ENCODE measurements around the gene TMEM161A.
"Not testable (repeated sequence)": the region's sequence is repeated elsewhere in the genome, so short reads cannot be mapped to it uniquely, and the experiment has no call there.

The TMEM161A gene

GRCh38 chr19:19140476-19140875 is 2.2 kb upstream of the TMEM161A start:
- Histone ChIP-seq H3K4me1 (ENCODE audit: control insufficient read depth, insufficient read depth, low read length, unreplicated experiment) (peaks cover 4% of the 10 kb centered on the region), H3K27ac (ENCODE audit: low read depth, low read length) (no peak overlapping the region)

GRCh38 chr19:19139876-19140229 is 1.6 kb upstream of the TMEM161A start:
- Histone ChIP-seq H3K4me3 (ENCODE audit: low read depth, low read length) (no peak overlapping the region), H2AFZ (ENCODE audit: low read length, unreplicated experiment) (no peak overlapping the region), H3K27me3 (ENCODE audit: insufficient read depth, low read length) (no peaks in the 10 kb centered on the region), H3K27ac (ENCODE audit: low read depth, low read length) (no peak overlapping the region), H3K4me1 (ENCODE audit: control insufficient read depth, insufficient read depth, low read length, unreplicated experiment) (peaks cover 4% of the 10 kb centered on the region), H3K79me2 (ENCODE audit: control insufficient read depth, insufficient read depth, low read length, unreplicated experiment) (no peaks in the 10 kb centered on the region), H3K36me3 (ENCODE audit: insufficient read depth, low read length) (no peaks in the 10 kb centered on the region)

More at GRCh38 chr19:19140476-19140875, 2.2 kb upstream of the TMEM161A start:
- Histone ChIP-seq H3K27me3 (ENCODE audit: insufficient read depth, low read length) (no peaks in the 10 kb centered on the region), H3K4me3 (ENCODE audit: low read depth, low read length) (no peak overlapping the region), H3K79me2 (ENCODE audit: control insufficient read depth, insufficient read depth, low read length, unreplicated experiment) (no peaks in the 10 kb centered on the region), H2AFZ (ENCODE audit: low read length, unreplicated experiment) (no peak overlapping the region), H3K36me3 (ENCODE audit: insufficient read depth, low read length) (no peaks in the 10 kb centered on the region)

- Histone ChIP-seq H2AFZ (ENCODE audit: low read length, unreplicated experiment) (peak overlapping the region; percentile 93), H3K4me3 (ENCODE audit: low read depth, low read length) (peak overlapping the region; percentile 98), H3K79me2 (ENCODE audit: control insufficient read depth, insufficient read depth, low read length, unreplicated experiment) (no peaks in the 10 kb centered on the region), H3K27ac (ENCODE audit: low read depth, low read length) (no peak overlapping the region), H3K36me3 (ENCODE audit: insufficient read depth, low read length) (no peaks in the 10 kb centered on the region), H3K4me1 (ENCODE audit: control insufficient read depth, insufficient read depth, low read length, unreplicated experiment) (peaks cover 4% of the 10 kb centered on the region), H3K27me3 (ENCODE audit: insufficient read depth, low read length) (no peaks in the 10 kb centered on the region)
Measured at GRCh38 chr19:19137556-19138108, 646 bp downstream of the TMEM161A start.

- not testable (repeated sequence) for H3K79me2 ChIP-seq (ENCODE audit: control insufficient read depth, insufficient read depth, low read length, unreplicated experiment)
Measured at GRCh38 chr19:19135713-19136112, 2.6 kb downstream of the TMEM161A start.

GRCh38 chr19:19134687-19135158 is 3.6 kb downstream of the TMEM161A start:
- no peaks in the 10 kb centered on the region for H3K4me1 ChIP-seq (ENCODE audit: control insufficient read depth, insufficient read depth, low read length, unreplicated experiment)
- no peaks in the 10 kb centered on the region for H3K27me3 ChIP-seq (ENCODE audit: insufficient read depth, low read length)
- H2AFZ ChIP-seq (ENCODE audit: low read length, unreplicated experiment), result no peak overlapping the region
- H3K4me3 ChIP-seq (ENCODE audit: low read depth, low read length), result no peak overlapping the region
- no peaks in the 10 kb centered on the region; the same call in 1 of the 2 replicates for H3K36me3 ChIP-seq (ENCODE audit: insufficient read depth, low read length)
- H3K27ac ChIP-seq (ENCODE audit: low read depth, low read length), result no peak overlapping the region
- H3K79me2 ChIP-seq (ENCODE audit: control insufficient read depth, insufficient read depth, low read length, unreplicated experiment), result no peaks in the 10 kb centered on the region

More at GRCh38 chr19:19135713-19136112, 2.6 kb downstream of the TMEM161A start:
- not testable (repeated sequence) for H3K4me1 ChIP-seq (ENCODE audit: control insufficient read depth, insufficient read depth, low read length, unreplicated experiment); H3K4me3 ChIP-seq (ENCODE audit: low read depth, low read length); H3K36me3 ChIP-seq (ENCODE audit: insufficient read depth, low read length); H2AFZ ChIP-seq (ENCODE audit: low read length, unreplicated experiment); H3K27ac ChIP-seq (ENCODE audit: low read depth, low read length); H3K27me3 ChIP-seq (ENCODE audit: insufficient read depth, low read length)

GRCh38 chr19:19133985-19134384 is 4.3 kb downstream of the TMEM161A start:
- no peaks in the 10 kb centered on the region for H3K27me3 ChIP-seq (ENCODE audit: insufficient read depth, low read length)
- H3K36me3 ChIP-seq (ENCODE audit: insufficient read depth, low read length), result no peaks in the 10 kb centered on the region; the same call in 1 of the 2 replicates
- no peak overlapping the region for H3K27ac ChIP-seq (ENCODE audit: low read depth, low read length)
- no peak overlapping the region for H2AFZ ChIP-seq (ENCODE audit: low read length, unreplicated experiment)
- H3K79me2 ChIP-seq (ENCODE audit: control insufficient read depth, insufficient read depth, low read length, unreplicated experiment), result no peaks in the 10 kb centered on the region
- no peak overlapping the region for H3K4me3 ChIP-seq (ENCODE audit: low read depth, low read length)
- H3K4me1 ChIP-seq (ENCODE audit: control insufficient read depth, insufficient read depth, low read length, unreplicated experiment), result no peaks in the 10 kb centered on the region

- Histone ChIP-seq H3K27ac (ENCODE audit: low read depth, low read length) (no peak overlapping the region), H3K4me1 (ENCODE audit: control insufficient read depth, insufficient read depth, low read length, unreplicated experiment) (no peaks in the 10 kb centered on the region), H3K4me3 (ENCODE audit: low read depth, low read length) (no peak overlapping the region), H3K79me2 (ENCODE audit: control insufficient read depth, insufficient read depth, low read length, unreplicated experiment) (no peaks in the 10 kb centered on the region), H2AFZ (ENCODE audit: low read length, unreplicated experiment) (no peak overlapping the region), H3K36me3 (ENCODE audit: insufficient read depth, low read length) (no peaks in the 10 kb centered on the region; the same call in 1 of the 2 replicates), H3K27me3 (ENCODE audit: insufficient read depth, low read length) (no peaks in the 10 kb centered on the region)
Measured at GRCh38 chr19:19132912-19133311, 5.4 kb downstream of the TMEM161A start.

GRCh38 chr19:19131989-19132388 is 6.3 kb downstream of the TMEM161A start:
- Histone ChIP-seq H2AFZ (ENCODE audit: low read length, unreplicated experiment) (no peak overlapping the region), H3K79me2 (ENCODE audit: control insufficient read depth, insufficient read depth, low read length, unreplicated experiment) (no peaks in the 10 kb centered on the region), H3K27ac (ENCODE audit: low read depth, low read length) (no peak overlapping the region), H3K27me3 (ENCODE audit: insufficient read depth, low read length) (no peaks in the 10 kb centered on the region), H3K4me1 (ENCODE audit: control insufficient read depth, insufficient read depth, low read length, unreplicated experiment) (no peaks in the 10 kb centered on the region), H3K36me3 (ENCODE audit: insufficient read depth, low read length) (no peaks in the 10 kb centered on the region; the same call in 1 of the 2 replicates), H3K4me3 (ENCODE audit: low read depth, low read length) (no peak overlapping the region)

GRCh38 chr19:19126102-19126501 is 12.2 kb downstream of the TMEM161A start:
- no peaks in the 10 kb centered on the region for H3K27me3 ChIP-seq (ENCODE audit: insufficient read depth, low read length)
- no peak overlapping the region for H3K4me3 ChIP-seq (ENCODE audit: low read depth, low read length)
- peaks cover 3% of the 10 kb centered on the region; the same call in 1 of the 2 replicates for H3K36me3 ChIP-seq (ENCODE audit: insufficient read depth, low read length)
- H3K4me1 ChIP-seq (ENCODE audit: control insufficient read depth, insufficient read depth, low read length, unreplicated experiment), result no peaks in the 10 kb centered on the region
- H2AFZ ChIP-seq (ENCODE audit: low read length, unreplicated experiment), result no peak overlapping the region
- H3K79me2 ChIP-seq (ENCODE audit: control insufficient read depth, insufficient read depth, low read length, unreplicated experiment), result no peaks in the 10 kb centered on the region
- no peak overlapping the region for H3K27ac ChIP-seq (ENCODE audit: low read depth, low read length)

GRCh38 chr19:19123386-19123785 is 14.9 kb downstream of the TMEM161A start:
- Histone ChIP-seq H2AFZ (ENCODE audit: low read length, unreplicated experiment) (no peak overlapping the region), H3K36me3 (ENCODE audit: insufficient read depth, low read length) (peaks cover 3% of the 10 kb centered on the region; the same call in 1 of the 2 replicates)

GRCh38 chr19:19122902-19123301 is 15.4 kb downstream of the TMEM161A start:
- Histone ChIP-seq H2AFZ (ENCODE audit: low read length, unreplicated experiment) (no peak overlapping the region), H3K4me1 (ENCODE audit: control insufficient read depth, insufficient read depth, low read length, unreplicated experiment) (no peaks in the 10 kb centered on the region), H3K79me2 (ENCODE audit: control insufficient read depth, insufficient read depth, low read length, unreplicated experiment) (no peaks in the 10 kb centered on the region), H3K27me3 (ENCODE audit: insufficient read depth, low read length) (no peaks in the 10 kb centered on the region), H3K4me3 (ENCODE audit: low read depth, low read length) (no peak overlapping the region), H3K36me3 (ENCODE audit: insufficient read depth, low read length) (peaks cover 3% of the 10 kb centered on the region; the same call in 1 of the 2 replicates), H3K27ac (ENCODE audit: low read depth, low read length) (no peak overlapping the region)

More at GRCh38 chr19:19123386-19123785, 14.9 kb downstream of the TMEM161A start:
- Histone ChIP-seq H3K4me3 (ENCODE audit: low read depth, low read length) (no peak overlapping the region), H3K4me1 (ENCODE audit: control insufficient read depth, insufficient read depth, low read length, unreplicated experiment) (no peaks in the 10 kb centered on the region), H3K27ac (ENCODE audit: low read depth, low read length) (no peak overlapping the region), H3K27me3 (ENCODE audit: insufficient read depth, low read length) (no peaks in the 10 kb centered on the region), H3K79me2 (ENCODE audit: control insufficient read depth, insufficient read depth, low read length, unreplicated experiment) (no peaks in the 10 kb centered on the region)
